Islet precursor cell (in vitro differentiated cells): ENCODE results near the gene CACTIN.

ENCODE experiments used
- DNase-seq: peaks from one replicate; pipeline ENCODE4 v3.0.0-alpha.2; 2018

Gene CACTIN

GRCh38 chr19:3608079-3608641 is 18.4 kb downstream of the CACTIN start:
- DNase-seq = no peak

GRCh38 chr19:3607303-3608078 is 19.1 kb downstream of the CACTIN start:
- DNase-seq = peak; percentile 78

DNA sequence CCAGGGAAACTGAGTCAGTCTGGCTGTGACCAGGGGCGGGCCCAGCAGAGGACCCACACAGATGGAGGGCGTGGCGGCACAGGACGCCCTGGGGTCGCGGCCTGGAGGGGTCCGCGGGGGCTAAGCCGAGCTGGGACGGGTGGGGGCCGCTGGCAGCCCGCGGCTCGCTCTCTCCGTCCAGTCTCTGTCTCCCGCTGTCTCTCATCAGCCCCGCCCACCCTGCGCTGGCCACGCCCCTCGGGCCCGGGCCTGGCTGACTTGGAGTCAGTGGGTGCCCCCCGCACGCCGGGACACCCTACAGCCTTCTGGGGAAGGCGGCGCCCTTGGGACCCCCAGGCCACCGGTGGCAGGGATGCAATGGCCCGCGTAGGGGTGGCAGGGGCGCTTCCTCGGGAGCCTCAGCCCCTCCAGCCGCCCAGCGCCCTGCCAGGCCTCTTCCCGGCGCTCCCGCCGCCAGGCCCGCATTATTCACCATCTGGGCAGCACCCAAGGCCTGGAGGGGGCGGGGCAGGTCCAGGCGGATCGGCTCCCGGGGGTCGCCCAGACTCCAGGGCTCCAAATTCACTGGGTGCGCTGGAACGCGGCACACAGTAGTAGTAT is 19.8 kb downstream of the CACTIN start, which contains the start of gene TBXA2R:
Gene TBXA2R (minus strand): TSS at position 186 of the 600 bp plus-strand sequence. CDS start 6,241 bp downstream, outside the sequence.
- peak; percentile 83 for DNase-seq

GRCh38 chr19:3606174-3606689 is 20.4 kb downstream of the CACTIN start:
- DNase-seq = no peak

GRCh38 chr19:3605770-3606169 is 20.8 kb downstream of the CACTIN start:
- no peak for DNase-seq

DNA sequence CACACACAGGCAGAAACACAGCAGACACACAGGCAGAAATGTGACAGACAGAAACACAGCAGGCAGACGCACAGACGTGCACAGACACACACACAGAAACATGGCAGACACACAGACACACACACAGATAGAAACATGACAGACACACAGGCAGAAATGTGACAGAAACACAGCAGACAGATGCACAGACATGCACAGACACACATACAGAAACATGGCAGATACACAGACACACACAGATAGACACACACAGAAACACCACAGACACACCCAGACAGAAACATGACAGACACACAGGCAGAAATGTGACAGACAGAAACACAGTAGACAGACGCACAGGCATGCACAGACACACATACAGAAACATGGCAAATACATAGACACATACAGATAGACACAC is 21.2 kb downstream of the CACTIN start:
- no peak for DNase-seq

DNA sequence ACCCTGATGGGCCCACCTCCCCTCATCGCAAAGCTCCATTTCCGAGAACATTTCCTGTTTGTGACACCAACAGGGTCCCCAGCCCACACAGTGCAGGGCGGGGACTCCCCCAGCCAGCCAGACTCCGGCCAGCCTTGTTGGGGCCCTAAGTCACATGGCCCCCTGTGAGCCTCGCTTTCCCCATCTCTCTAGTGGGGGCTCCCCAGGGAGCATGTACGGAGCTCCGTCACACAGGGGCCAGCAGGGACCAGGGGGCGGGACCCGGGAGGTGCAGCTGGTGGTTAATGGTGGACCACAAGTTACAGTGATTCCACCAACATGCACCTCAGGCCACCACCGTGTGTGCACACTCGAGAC is 21.6 kb downstream of the CACTIN start:
- no peak for DNase-seq

- no peak for DNase-seq
These were observed 22.2 kb downstream of the CACTIN start for GRCh38 chr19:3604227-3604986.

GRCh38 chr19:3603121-3603811 is 23.3 kb downstream of the CACTIN start:
- DNase-seq = peak; percentile 71

DNA sequence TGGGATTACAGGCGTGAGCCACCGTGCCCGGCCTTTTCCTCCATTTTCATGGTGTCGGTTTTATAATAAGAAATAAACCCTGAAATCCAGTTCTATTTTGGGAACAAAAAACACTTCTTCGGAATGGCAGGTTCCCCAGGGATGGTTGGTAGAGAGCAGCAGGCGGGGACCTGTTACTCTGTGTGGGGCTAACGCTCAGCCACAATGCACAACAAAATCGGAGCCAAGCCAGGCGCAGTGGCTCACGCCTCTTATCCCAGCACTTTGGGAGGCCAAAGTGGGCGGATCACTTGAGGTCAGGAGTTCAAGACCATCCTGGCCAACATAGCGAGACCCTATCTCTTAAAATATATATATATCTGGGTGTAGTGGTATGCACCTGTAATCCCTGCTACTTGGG is 25.6 kb downstream of the CACTIN start:
- no peak for DNase-seq

GRCh38 chr19:3599776-3600187 is 26.8 kb downstream of the CACTIN start:
- no peak for DNase-seq

- DNase-seq = no peak
These were observed 31.0 kb downstream of the CACTIN start for GRCh38 chr19:3595521-3596061.

DNA sequence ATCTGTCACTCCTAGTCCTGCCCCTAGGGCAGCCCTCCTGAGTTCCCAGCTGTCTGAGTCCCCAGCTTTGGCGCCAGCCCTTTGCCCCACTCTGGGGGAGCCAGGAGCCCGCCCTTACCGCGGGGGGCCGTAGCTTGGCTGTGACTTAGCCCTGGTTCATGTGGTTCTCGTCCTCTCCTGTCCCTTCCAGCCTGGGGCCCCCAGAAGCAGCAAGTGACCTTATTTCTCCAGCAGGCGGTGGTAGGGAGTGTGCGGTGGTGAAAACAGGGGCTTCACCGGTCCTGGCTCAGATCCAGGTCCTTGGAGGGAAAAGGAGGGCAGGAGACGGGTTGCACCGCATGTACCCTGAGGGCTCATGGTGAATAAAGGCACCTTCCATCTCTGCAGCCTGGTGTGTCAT is 33.4 kb downstream of the CACTIN start:
- DNase-seq = no peak

DNA sequence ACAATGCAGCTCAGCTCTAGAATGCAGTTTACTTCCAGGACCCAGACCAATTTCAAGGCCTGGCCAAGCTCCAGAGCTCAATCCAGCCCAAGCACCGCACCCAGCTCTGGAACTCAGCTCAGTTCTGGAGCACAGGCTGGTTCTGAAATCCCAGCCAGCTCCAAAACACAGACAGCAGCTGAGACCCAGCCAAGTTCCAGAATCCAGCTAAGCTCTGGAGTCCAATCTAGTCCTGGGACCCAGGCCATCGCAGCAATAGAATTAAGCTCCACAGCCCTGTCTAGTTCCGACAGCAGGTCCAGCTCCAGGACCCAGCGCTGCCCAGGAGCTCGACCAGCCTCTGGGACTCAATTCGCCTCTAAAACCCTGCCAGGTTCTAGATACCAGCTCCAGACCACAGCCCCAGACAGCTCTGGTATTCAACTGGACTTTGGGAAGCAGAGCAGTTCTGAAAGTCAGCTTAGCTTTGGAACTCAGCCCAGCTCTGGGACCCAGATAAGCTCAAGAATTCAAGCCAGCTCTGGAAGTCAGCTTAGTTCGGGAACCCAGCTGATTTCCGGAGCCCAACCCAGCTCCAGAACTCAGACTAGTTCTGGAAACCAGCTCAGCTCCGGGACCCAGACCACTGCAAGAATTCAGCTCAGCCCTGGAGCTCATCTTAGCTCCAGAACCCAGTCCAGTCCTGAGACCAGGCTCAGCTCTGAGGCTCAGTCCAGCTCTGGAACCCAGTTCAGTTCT is 34.5 kb downstream of the CACTIN start:
- no peak for DNase-seq

- no peak for DNase-seq
These were observed 35.5 kb downstream of the CACTIN start for GRCh38 chr19:3590991-3591659.

DNA sequence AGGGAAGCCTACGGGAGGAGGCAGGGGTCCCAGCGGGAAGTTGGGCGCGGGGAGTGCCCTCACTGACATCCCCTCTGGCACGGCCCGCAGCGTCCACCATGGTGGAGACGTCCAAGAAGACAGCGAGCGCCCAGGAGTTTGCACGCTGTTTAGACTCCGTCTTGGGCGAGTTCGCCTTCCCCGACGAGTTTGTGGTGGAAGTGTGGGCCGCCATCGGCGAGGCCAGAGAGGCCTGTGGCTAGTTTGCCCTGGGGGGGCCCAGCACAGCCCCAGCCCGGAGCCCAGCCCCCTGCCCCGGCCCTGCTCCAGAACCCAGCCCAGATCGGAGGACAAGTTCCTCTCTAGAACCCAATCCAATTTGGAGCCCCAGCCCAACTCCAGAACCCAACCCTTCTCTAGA is 36.6 kb downstream of the CACTIN start:
- no peak for DNase-seq

GRCh38 chr19:3589439-3589838 is 37.2 kb downstream of the CACTIN start:
- DNase-seq = no peak

GRCh38 chr19:3586707-3587346 is 39.8 kb downstream of the CACTIN start:
- DNase-seq = no peak

DNA sequence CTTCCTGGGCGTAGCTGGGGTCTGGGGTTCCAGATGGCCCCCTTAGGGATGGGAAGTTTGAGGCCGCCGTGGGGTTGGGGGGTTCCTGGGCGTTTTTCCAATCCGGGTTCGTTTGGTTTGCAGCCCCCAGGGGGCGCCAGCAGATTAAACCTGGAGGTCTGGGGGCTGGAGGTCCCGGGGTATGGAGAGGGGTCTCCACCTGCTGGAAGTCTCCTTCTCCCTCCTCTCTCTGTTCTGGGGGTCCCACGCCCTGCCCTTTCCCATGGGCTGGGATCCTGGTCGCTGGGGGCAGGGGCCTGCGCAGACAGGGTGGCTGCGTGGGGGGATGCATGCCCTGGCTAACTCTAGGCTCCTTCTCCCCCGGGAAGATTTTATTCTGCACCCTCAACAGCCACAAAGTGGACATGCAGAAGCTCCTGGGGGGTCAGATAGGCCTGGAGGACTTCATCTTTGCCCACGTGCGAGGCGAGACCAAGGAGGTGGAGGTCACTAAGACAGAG is 40.4 kb downstream of the CACTIN start:
- DNase-seq = no peak
